Loucy (cell line): ENCODE measurements around the gene INPP5D.
A peak's percentile ranks its signal among the peaks of the same experiment; 100 is the strongest.
"Not testable (repeated sequence)": the region's sequence is repeated elsewhere in the genome, so short reads cannot be mapped to it uniquely, and the experiment has no call there.

Source experiments
- H2AFZ ChIP-seq: fragments of 200-600 bp; sonication (generic); 2 replicates; pipeline ENCODE4 v1.6.0; 2016; ENCODE audit warnings: antibody characterized with exemption, mild to moderate bottlenecking, low read length, moderate library complexity
- H3F3A ChIP-seq: fragments of 200-600 bp; 2 replicates; pipeline ENCODE4 v1.6.0; 2016; ENCODE audit warnings: antibody characterized with exemption, low read depth, mild to moderate bottlenecking
- H3K27me3 ChIP-seq: fragments of 200-600 bp; sonication (generic); 2 replicates; pipeline ENCODE4 v1.6.1; 2014; ENCODE audit warnings: low read length, mild to moderate bottlenecking; ENCODE audit not compliant: insufficient read depth, poor library complexity, severe bottlenecking
- H3K36me3 ChIP-seq: fragments of 200-600 bp; sonication (generic); 2 replicates; pipeline ENCODE4 v1.6.1; 2016; ENCODE audit warnings: low read length; ENCODE audit not compliant: insufficient read depth
- H3K4me1 ChIP-seq: fragments of 200-600 bp; sonication (generic); 2 replicates; pipeline ENCODE4 v1.5.1; 2014; ENCODE audit warnings: low read length, mild to moderate bottlenecking; ENCODE audit not compliant: insufficient read depth, poor library complexity, severe bottlenecking
- H3K4me2 ChIP-seq: fragments of 200-600 bp; sonication (generic); 2 replicates; pipeline ENCODE4 v1.6.0; 2014; ENCODE audit warnings: antibody characterized with exemption, low read length, low read depth, mild to moderate bottlenecking; ENCODE audit not compliant: poor library complexity, severe bottlenecking
- H3K4me3 ChIP-seq: fragments of 200-600 bp; sonication (generic); 2 replicates; pipeline ENCODE4 v1.5.1; 2014; ENCODE audit warnings: low read length, mild to moderate bottlenecking, mixed read lengths; ENCODE audit not compliant: poor library complexity, severe bottlenecking
- H3K79me2 ChIP-seq: fragments of 200-600 bp; sonication (generic); 2 replicates; pipeline ENCODE4 v1.6.1; 2014; ENCODE audit warnings: low read length; ENCODE audit not compliant: insufficient read depth
- H3K9ac ChIP-seq: fragments of 200-600 bp; sonication (generic); 2 replicates; pipeline ENCODE4 v1.6.0; 2014; ENCODE audit warnings: mild to moderate bottlenecking, low read depth, low read length, moderate library complexity; ENCODE audit not compliant: poor library complexity, severe bottlenecking
- H3K9me2 ChIP-seq: fragments of 200-600 bp; sonication (generic); replicated peaks from 2 replicates; pipeline ENCODE4 v1.6.1; 2016; ENCODE audit warnings: low read depth, low read length, mixed read lengths
- H3K9me3 ChIP-seq: fragments of 200-600 bp; sonication (generic); 2 replicates; pipeline ENCODE4 v1.6.1; 2014; ENCODE audit warnings: mild to moderate bottlenecking, antibody characterized with exemption, low read length, low read depth; ENCODE audit not compliant: insufficient read depth
- H4K20me1 ChIP-seq: fragments of 200-600 bp; sonication (generic); 2 replicates; pipeline ENCODE4 v1.6.0; 2014; ENCODE audit warnings: antibody characterized with exemption, low read length, mild to moderate bottlenecking; ENCODE audit not compliant: insufficient read depth, poor library complexity, severe bottlenecking
- EZH2phosphoT487 ChIP-seq: fragments of 200-600 bp; IDR thresholded peaks from 2 replicates; pipeline ENCODE4 v1.6.1; 2018; ENCODE audit warnings: antibody characterized with exemption, mild to moderate bottlenecking, moderate library complexity, borderline replicate concordance
- TF ChIP-seq, protein P1 (sequence below): fragments of 200-600 bp; sonication (generic); conservative IDR thresholded peaks from 2 replicates; pipeline ENCODE4 v1.5.1; 2014; ENCODE audit warnings: mild to moderate bottlenecking, antibody characterized with exemption, low read length

The INPP5D gene

DNA sequence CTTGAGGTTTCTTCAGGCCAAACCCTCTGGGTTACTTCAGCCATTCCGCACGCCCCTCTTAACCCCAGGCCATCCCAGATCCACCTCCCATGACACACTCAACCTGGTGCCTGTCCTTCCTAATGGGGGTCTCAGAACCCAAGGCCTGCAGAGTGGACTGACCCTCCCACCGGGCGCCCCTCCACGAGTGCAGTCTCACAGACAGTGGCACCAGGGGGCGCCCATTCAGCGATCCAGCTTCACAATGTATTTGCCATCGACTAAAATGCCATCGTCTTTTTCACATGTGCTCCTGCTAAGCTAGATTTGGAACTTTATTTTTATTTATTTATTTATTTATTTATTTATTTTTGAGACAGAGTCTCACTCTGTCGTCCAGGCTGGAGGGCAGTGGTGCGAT is 38.5 kb downstream of the INPP5D start:
- H3F3A ChIP-seq, result no peaks in the 10 kb centered on the region
- no peak overlapping the region for H3K9ac ChIP-seq
- no peak overlapping the region for H3K4me3 ChIP-seq
- TF ChIP-seq EZH2phosphoT487, result no peak
- TF ChIP-seq, protein P1, sequence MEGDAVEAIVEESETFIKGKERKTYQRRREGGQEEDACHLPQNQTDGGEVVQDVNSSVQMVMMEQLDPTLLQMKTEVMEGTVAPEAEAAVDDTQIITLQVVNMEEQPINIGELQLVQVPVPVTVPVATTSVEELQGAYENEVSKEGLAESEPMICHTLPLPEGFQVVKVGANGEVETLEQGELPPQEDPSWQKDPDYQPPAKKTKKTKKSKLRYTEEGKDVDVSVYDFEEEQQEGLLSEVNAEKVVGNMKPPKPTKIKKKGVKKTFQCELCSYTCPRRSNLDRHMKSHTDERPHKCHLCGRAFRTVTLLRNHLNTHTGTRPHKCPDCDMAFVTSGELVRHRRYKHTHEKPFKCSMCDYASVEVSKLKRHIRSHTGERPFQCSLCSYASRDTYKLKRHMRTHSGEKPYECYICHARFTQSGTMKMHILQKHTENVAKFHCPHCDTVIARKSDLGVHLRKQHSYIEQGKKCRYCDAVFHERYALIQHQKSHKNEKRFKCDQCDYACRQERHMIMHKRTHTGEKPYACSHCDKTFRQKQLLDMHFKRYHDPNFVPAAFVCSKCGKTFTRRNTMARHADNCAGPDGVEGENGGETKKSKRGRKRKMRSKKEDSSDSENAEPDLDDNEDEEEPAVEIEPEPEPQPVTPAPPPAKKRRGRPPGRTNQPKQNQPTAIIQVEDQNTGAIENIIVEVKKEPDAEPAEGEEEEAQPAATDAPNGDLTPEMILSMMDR, result peak; percentile 65
- peaks cover 37% of the 10 kb centered on the region; the same call in 1 of the 2 replicates for H3K36me3 ChIP-seq
- H3K9me3 ChIP-seq, result no peaks in the 10 kb centered on the region
- peaks cover 55% of the 10 kb centered on the region for H4K20me1 ChIP-seq
- H2AFZ ChIP-seq, result no peak overlapping the region
- no peak overlapping the region for H3K4me2 ChIP-seq
- peaks cover 24% of the 10 kb centered on the region for H3K4me1 ChIP-seq
- H3K79me2 ChIP-seq, result peaks cover 87% of the 10 kb centered on the region
- H3K27me3 ChIP-seq, result no peaks in the 10 kb centered on the region
- no peaks in the 10 kb centered on the region for H3K9me2 ChIP-seq

DNA sequence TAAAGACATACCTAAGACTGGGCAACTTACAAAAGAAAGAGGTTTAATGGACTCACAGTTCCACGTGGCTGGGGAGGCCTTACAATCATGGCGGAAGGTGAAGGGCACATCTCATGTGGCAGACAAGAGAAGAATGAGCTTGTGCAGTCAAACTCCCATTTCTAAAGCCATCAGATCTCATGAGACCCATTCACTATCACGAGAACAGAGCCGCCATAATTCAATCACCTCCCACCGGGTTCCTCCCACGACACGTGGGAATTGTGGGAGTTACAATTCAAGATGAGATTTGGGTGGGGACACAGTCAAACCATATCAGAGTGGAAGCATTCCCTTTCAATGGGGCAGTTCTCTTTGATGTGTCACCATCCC is 39.7 kb downstream of the INPP5D start:
- H4K20me1 ChIP-seq, result peaks cover 50% of the 10 kb centered on the region
- peak overlapping the region; percentile 46 for H3K9ac ChIP-seq

DNA sequence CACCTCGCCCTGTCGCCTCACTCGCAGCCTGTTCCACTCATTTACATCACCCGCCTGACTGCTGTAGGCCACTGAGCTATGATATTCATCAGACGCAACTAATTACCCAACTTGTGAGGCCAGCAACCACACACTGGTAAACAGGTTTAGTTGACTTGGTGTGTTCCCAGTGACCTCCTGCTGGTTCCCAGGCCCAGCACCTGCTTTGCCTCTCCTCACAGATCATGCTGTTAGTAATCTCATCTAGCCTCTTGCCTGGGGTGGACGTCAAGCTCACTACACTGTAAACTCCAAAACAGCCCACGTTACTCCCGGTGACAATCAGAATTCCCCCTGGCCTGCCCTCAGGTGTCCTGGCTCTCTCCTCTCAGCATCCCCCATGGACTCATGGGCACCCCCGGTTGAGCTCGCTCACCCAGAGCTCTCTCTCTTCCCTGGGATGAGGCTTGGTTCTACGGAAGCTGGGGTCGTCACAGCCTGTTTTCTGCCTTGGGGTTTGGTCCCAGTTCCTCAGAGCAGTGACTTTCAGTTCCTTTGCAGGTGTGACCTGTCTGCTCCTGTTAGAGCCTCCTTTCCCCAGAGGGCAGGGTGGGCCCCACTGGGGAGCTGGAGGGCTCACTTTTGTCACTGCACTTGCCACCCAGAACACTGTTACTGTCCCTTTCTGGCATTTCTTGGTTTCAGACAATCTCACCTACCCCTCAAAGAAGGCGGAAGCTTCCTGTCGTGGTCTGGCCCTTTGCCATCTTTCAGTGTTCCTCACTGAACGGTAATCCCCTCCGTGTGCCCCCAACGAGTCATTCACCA is 40.3 kb downstream of the INPP5D start:
- H3K4me1 ChIP-seq, result peaks cover 24% of the 10 kb centered on the region
- H3K9me3 ChIP-seq, result no peaks in the 10 kb centered on the region
- H4K20me1 ChIP-seq, result peaks cover 52% of the 10 kb centered on the region
- TF ChIP-seq, protein P1, result no peak
- TF ChIP-seq EZH2phosphoT487, result no peak
- peak overlapping the region; percentile 55 for H3K4me3 ChIP-seq
- peaks cover 32% of the 10 kb centered on the region; the same call in 1 of the 2 replicates for H3K36me3 ChIP-seq
- no peaks in the 10 kb centered on the region for H3K27me3 ChIP-seq
- H3K9ac ChIP-seq, result peak overlapping the region; percentile 46
- peaks cover 88% of the 10 kb centered on the region for H3K79me2 ChIP-seq
- no peak overlapping the region for H2AFZ ChIP-seq
- H3F3A ChIP-seq, result no peaks in the 10 kb centered on the region
- peak overlapping the region; percentile 80 for H3K4me2 ChIP-seq
- H3K9me2 ChIP-seq, result no peaks in the 10 kb centered on the region

More for the DNA sequence above, 39.7 kb downstream of the INPP5D start:
- H3K4me2 ChIP-seq, result peak overlapping the region; percentile 80
- H3K36me3 ChIP-seq, result peaks cover 34% of the 10 kb centered on the region; the same call in 1 of the 2 replicates
- not testable (repeated sequence) for H2AFZ ChIP-seq, H3K9me2 ChIP-seq, H3K9me3 ChIP-seq, H3F3A ChIP-seq, H3K27me3 ChIP-seq, H3K4me3 ChIP-seq
- peaks cover 24% of the 10 kb centered on the region for H3K4me1 ChIP-seq
- peaks cover 86% of the 10 kb centered on the region for H3K79me2 ChIP-seq
